ENCODE measurements around the gene SLC8A3.
A peak's percentile ranks its signal among the peaks of the same experiment; 100 is the strongest.

Gene SLC8A3

GRCh38 chr14:70059545-70059944 lies 129.2 kb downstream of the SLC8A3 start:
- no peak for DNase-seq

GRCh38 chr14:70057519-70058136 lies 131.1 kb downstream of the SLC8A3 start:
- no peak for DNase-seq

DNA sequence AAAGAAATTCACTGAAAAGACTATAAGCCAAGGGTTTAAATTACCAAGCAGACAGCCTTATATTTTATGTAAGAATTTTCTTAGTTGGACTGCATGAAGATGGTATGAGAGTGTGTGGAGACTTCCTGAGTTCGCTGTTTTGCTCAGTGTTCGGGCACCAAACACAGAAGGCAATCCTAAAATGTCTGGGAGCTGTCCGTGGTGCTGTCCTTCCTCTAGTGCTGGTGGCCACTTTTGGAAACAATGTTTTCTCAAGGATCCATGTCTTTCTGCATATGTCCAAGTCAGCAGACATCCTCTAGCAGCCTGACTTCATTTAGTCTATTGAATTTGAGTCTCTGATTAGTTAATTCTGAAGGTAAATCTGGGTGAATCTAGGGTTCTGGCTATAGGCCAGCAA lies 135.8 kb downstream of the SLC8A3 start:
- no peak for DNase-seq

DNA sequence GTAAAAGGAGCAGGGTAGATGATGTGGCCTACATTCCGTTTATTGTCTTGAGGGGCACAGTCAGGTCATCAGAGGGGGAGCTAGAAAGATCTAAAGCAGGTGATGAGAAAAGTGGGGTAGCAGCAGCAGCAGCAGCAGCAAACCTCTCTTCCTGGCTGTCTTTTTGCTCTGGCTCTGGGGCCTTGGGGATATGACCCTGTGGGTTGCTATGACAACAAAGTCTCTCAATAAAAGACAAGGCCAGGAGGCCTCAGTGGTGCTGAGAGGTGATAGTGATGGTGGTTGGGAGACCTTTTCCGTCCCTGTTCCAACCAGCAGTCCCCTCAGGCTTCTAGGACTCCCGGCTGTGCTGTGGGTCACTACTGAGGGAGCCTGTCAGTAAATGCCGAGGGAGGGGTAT lies 138.6 kb downstream of the SLC8A3 start:
- DNase-seq = no peak

- no peak for DNase-seq
These were observed 139.1 kb downstream of the SLC8A3 start for GRCh38 chr14:70049605-70050004.

DNA sequence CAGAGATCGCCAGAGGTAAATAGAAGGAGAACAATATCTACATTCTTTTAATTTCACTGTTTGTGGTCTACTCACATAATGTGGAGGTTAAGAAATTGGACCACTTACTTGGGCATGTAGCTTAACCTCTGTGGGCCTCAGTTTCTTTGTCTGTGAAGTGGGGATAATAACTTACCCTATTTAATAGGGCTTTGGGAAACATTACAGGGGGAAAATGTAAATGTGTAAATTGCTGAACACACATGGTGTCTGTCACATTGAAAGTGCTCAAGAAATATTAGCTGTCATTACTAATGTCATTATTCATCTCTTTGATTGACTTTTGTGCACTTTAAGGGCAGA lies 140.5 kb downstream of the SLC8A3 start:
- no peak for DNase-seq

- DNase-seq = no peak
These were observed 141.0 kb downstream of the SLC8A3 start for GRCh38 chr14:70047598-70048312.

DNA sequence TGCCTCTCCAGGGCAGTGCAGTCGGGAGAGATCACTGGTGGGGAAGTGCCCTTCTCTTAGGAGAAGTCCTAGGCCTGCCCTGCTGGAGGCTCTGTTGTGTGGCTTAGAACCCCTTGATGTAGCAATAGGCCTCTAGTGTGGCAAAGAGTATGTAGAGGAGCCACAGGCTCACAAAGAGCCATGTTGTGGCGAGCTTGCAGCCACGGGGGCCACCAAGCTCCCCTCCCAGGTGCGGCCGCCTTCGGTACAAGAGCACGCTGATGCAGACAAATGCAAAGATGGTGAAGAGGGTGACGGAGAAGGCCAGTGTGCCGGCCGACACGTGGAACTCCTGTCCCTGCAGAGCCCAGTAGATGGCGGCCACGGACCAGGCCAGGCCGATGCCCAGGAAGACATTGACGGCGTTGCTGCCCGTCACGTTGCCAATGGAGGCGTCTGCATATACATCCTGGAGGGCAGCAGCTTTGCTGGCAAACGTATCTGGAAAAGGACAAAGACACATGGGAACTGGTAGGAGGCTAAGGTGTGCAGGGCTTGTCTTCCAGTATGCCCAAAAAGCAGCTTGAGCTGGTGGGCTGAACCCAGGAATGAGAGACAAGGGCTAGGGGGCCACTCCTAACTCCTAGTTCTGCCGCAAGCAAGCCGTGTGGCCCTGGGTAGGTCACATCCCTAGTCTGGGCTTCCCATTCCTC lies 142.8 kb downstream of the SLC8A3 start:
- DNase-seq = no peak

GRCh38 chr14:70045310-70045709 lies 143.4 kb downstream of the SLC8A3 start:
- DNase-seq = no peak

DNA sequence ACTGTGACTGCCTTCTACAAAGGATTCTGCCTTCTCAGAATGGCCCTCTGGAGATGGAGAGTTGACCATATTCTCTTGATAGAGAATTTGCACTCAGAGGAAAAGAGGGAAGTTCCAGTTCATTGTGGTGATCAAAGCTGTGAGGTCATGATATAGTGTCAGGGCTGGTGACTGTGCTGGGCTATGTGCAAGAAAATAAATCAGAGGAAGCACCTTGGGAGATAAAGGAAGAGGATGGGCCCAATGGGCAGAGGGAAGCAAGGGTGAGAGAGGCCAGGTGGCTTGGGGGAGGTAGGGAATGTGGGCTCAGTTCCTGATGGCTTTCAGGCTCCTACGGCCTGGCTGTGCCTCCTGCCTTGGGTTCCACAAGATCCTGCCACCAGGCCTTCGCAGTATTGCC lies 145.8 kb downstream of the SLC8A3 start:
- no peak for DNase-seq

GRCh38 chr14:70036665-70037064 lies 152.1 kb downstream of the SLC8A3 start:
- no peak for DNase-seq

DNA sequence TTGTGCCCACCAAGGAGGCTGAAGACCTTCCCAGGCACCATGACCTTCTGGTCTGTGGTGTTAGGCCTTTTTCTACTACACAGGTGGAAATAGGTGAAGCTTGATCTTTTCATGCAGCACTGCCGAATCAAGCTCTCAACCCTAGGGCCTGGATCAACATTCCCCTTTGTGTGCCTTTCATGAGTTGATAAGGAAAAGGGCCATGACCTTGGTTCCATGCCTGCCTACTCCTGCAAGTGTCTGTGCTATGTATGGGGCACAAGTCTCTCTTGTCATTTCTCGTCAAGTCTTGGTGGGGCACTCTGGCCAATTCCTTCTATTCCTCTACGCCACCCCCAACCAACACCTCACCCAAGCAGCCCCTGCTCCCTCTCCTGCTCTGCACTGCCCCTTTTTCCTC lies 154.5 kb downstream of the SLC8A3 start:
- DNase-seq = no peak

DNA sequence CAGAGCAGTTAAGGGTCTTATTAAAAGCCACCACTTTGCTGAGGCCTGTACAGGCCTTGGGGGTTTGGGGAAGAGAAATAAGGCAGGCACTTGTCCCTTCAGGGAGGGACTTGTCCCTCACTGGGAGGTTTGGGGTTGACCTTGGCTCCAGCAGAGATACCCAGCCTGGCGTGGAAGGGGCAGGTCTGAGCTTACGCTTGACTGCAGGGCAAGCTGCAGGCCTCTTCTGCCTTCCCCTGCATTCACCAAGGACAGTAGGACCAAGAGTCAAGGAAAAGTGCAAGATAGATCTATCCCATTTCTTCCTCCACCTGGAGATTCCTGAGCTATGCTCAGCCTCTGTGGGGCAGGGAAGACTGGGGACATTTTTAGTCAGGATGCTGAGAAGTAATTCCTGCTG lies 155.2 kb downstream of the SLC8A3 start:
- DNase-seq = no peak

GRCh38 chr14:70033116-70033515 lies 155.6 kb downstream of the SLC8A3 start:
- DNase-seq = no peak

GRCh38 chr14:70032447-70032846 lies 156.3 kb downstream of the SLC8A3 start:
- DNase-seq = no peak

DNA sequence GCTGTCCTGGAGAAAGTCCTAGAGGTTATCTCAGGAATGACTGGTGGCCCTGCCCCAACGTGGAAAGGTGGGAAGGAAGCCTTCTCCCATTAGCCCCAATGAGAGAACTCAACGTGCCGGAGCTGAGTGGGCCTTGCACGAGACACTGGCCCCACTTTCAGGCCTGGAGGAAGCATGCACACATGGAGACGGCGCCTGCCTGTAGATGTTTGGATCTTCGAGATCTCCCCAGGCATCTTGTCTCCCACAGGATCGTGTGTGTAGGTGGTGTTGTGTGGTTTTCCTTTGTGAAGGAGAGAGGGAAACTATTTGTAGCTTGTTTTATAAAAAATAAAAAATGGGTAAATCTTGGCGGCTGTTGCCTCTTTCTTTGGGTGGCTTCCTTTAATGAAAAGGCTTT lies 156.7 kb downstream of the SLC8A3 start:
- no peak for DNase-seq

- no peak for DNase-seq
These were observed 159.2 kb downstream of the SLC8A3 start for GRCh38 chr14:70029296-70030132.

- peak; percentile 61 for DNase-seq
These were observed 160.8 kb downstream of the SLC8A3 start for GRCh38 chr14:70027785-70028428.

DNA sequence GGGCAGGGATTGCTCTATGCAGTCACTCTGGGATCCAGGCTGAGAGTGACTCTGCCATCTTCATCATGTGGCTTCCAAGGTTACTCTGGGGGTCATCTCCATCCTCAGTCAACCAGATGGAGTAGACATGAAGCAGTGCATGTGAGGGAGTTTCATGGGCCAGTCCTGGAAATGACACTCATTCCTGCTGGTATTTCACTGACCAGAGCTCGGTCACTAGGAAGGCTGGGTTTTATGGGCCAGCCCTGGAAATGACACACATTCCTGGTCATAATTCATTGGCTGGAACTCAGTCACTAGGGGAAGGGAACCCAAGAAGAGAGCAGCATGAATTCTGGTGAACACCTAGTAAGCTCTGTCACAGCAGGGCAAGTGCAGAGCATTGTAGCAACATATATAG lies 164.9 kb downstream of the SLC8A3 start:
- no peak for DNase-seq

DNA sequence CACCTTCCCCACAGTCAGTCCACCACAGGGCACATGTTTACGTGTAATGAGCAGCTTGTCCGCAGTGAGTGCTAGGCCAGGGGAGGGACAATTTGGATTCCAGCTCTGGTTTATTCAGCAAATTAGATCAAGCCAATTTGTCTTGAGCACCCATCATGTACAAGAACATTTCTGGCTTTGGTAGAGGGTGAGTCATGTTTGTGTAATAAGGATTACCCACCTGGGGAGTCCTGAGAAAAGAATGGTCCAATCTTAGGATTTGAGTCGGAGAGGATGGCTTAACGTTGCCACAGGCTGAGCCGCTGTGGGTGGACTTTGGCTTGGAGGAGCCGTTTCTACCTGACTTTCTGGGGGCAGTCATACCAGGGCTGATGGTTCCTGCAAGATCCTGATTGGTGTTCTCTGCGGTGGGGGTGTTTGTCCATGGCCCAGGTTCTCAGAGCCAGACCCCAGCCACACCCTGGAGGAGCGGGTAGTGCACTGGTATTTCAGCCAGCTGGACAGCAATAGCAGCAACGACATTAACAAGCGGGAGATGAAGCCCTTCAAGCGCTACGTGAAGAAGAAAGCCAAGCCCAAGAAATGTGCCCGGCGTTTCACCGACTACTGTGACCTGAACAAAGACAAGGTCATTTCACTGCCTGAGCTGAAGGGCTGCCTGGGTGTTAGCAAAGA lies 165.8 kb downstream of the SLC8A3 start:
- no peak for DNase-seq

DNA sequence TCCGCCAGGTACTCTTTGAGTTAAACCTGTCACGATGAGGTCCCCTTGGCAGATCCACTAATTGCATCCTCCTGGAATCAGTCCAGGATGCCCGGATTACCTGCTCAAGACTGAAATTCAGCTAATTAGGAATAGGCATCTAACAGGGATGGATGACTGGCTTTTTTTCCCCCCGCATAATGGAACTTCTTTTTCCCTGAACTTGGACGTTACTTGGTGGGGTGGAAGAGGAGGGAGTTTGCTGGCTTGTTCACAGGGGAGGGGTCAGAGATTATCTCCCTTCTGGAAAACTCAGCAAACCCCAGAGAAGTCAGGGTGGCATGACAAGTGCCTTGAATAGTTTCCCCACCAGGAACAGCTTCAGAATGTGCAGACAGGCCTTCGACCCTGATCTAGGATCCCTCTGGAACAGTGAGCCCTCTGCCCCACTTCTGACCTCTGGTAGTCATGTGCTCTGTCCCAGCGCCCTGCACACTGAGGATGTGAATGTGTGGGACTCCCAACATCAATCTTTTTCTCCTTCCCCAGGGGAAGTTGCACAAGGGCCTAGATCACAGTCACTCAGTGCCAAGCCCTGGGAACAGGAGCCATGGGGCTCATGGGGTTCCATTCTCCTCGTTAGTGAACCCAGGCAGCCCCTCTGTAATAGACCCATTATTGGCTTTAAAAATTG lies 167.1 kb downstream of the SLC8A3 start:
- DNase-seq = no peak
